HepG2 (cell line): Measurements from ENCODE around the gene MTA3. TPM values are rescaled to one million over a fixed set of nuclear protein-coding genes. Genes with fewer than 3 reads are reported as not detected.
A peak's percentile ranks its signal among the peaks of the same experiment; 100 is the strongest.

Experiments used
- ATM ChIP-seq: fragments of 450-650 bp; IDR thresholded peaks from 2 replicates; pipeline ENCODE4 v1.7.1; 2017; ENCODE audit warnings: mild to moderate bottlenecking, borderline replicate concordance
- CAMTA2 ChIP-seq: sonication (generic); formaldehyde crosslinking; IDR thresholded peaks from 2 replicates; pipeline ENCODE4 v1.4.0; 2020; ENCODE audit warnings: mild to moderate bottlenecking, missing genetic modification reagents, borderline replicate concordance
- CCAR2 ChIP-seq: fragments of 200-400 bp; formaldehyde crosslinking; optimal IDR thresholded peaks from 2 replicates; pipeline ENCODE3; 2018; ENCODE audit warnings: low read depth, mild to moderate bottlenecking, low read length, moderate library complexity
- FOXA1 ChIP-seq, 2 experiments: fragments of 450-650 bp in 1 of 2; sonication (generic) in 1 of 2; formaldehyde crosslinking in 1 of 2; IDR thresholded peaks; 2 replicates each; pipeline versions ENCODE4 v1.4.0 to v1.6.1; 2016 to 2020; ENCODE audit warnings: missing genetic modification reagents in 1 of 2
- HDAC2 ChIP-seq: sonication (generic); formaldehyde crosslinking; IDR thresholded peaks from 2 replicates; pipeline ENCODE4 v1.4.0; 2020; ENCODE audit warnings: missing genetic modification reagents
- HHEX ChIP-seq: IDR thresholded peaks from 2 replicates; pipeline ENCODE4 v1.6.1; 2016; ENCODE audit warnings: control low read depth
- KDM5A ChIP-seq: fragments of 200-600 bp; sonication (generic); IDR thresholded peaks from 2 replicates; pipeline ENCODE4 v1.7.0; 2018; ENCODE audit warnings: antibody characterized with exemption, mild to moderate bottlenecking, low read length, borderline replicate concordance
- NBN ChIP-seq: fragments of 450-650 bp; conservative IDR thresholded peaks from 2 replicates; pipeline ENCODE4 v1.6.1; 2017
- RBFOX2 ChIP-seq: fragments of 200-400 bp; formaldehyde crosslinking; IDR thresholded peaks from 2 replicates; pipeline ENCODE4 v1.6.1; 2017; ENCODE audit warnings: low read depth, mild to moderate bottlenecking, low read length
- SIN3B ChIP-seq: fragments of 150-350 bp; IDR thresholded peaks from 2 replicates; pipeline ENCODE4 v1.6.1; 2014; ENCODE audit warnings: low read length
- SP5 ChIP-seq: IDR thresholded peaks from 2 replicates; pipeline ENCODE4 v1.6.1; 2016; ENCODE audit warnings: low read depth, borderline replicate concordance
- ZFP90 ChIP-seq: sonication (generic); formaldehyde crosslinking; IDR thresholded peaks from 2 replicates; pipeline ENCODE4 v1.8.0; 2022; ENCODE audit warnings: missing genetic modification reagents, mild to moderate bottlenecking, inconsistent platforms, borderline replicate concordance
- ZNF205 ChIP-seq: IDR thresholded peaks from 2 replicates; pipeline ENCODE4 v1.6.1; 2018; ENCODE audit warnings: missing biosample characterization, missing genetic modification reagents
- ZNF350 ChIP-seq: sonication (generic); formaldehyde crosslinking; IDR thresholded peaks from 2 replicates; pipeline ENCODE4 v1.4.0; 2020; ENCODE audit warnings: mild to moderate bottlenecking, low read depth, missing genetic modification reagents, borderline replicate concordance
- ZNF451 ChIP-seq: sonication (generic); formaldehyde crosslinking; IDR thresholded peaks from 2 replicates; pipeline ENCODE4 v1.5.0; 2020; ENCODE audit warnings: mild to moderate bottlenecking, missing genetic modification reagents
- ZNF788 ChIP-seq: sonication (generic); formaldehyde crosslinking; IDR thresholded peaks from 2 replicates; pipeline ENCODE4 v1.5.0; 2020; ENCODE audit warnings: mild to moderate bottlenecking, missing genetic modification reagents, borderline replicate concordance
- ZNF816 ChIP-seq: sonication (generic); formaldehyde crosslinking; IDR thresholded peaks from 2 replicates; pipeline ENCODE4 v1.8.0; 2022; ENCODE audit warnings: missing genetic modification reagents, mild to moderate bottlenecking, borderline replicate concordance
- ZNF878 ChIP-seq: sonication (generic); formaldehyde crosslinking; IDR thresholded peaks from 2 replicates; pipeline ENCODE4 v1.8.1; 2023; ENCODE audit warnings: mild to moderate bottlenecking, missing genetic modification reagents, moderate library complexity
- polyA plus RNA-seq, 8 experiments: library from polyadenylated mRNA; depleted of rRNA in 3 of 8; stranded (reverse) in 7 of 8; unstranded in 1 of 8; fragments of >200 nt; fragmentation: Illumina TruSeq in 4 of 8; extraction: Trizol in 4 of 8; gene quantifications; 2 replicates each; pipeline versions ENCODE4 v1.2.1 to v1.2.3, GENCODE V29; 2011 to 2016; ENCODE audit warnings: low read depth in 4 of 8, missing spikeins in 1 of 8, mixed read lengths in 1 of 8; ENCODE audit not compliant: insufficient read depth in 1 of 8
- total RNA-seq, 5 experiments: library from RNA; depleted of rRNA; stranded (reverse); fragments of >200 nt; fragmentation: Illumina TruSeq; extraction: Trizol; gene quantifications; 2 replicates each; pipeline ENCODE4 v1.2.3, GENCODE V29; 2016; ENCODE audit warnings: low read depth in 1 of 5
- TF ChIP-seq, protein P1 (sequence below): sonication (generic); formaldehyde crosslinking; IDR thresholded peaks from one replicate; pipeline ENCODE4 v1.5.1; 2020; ENCODE audit warnings: mild to moderate bottlenecking, missing genetic modification reagents; ENCODE audit errors: not compliant biosample characterization
- TF ChIP-seq, protein P2 (sequence below): sonication (generic); formaldehyde crosslinking; IDR thresholded peaks from 2 replicates; pipeline ENCODE4 v1.5.0; 2020; ENCODE audit warnings: mild to moderate bottlenecking, low read depth, missing genetic modification reagents, borderline replicate concordance
- TF ChIP-seq, protein P3 (sequence below): sonication (generic); formaldehyde crosslinking; conservative IDR thresholded peaks from 2 replicates; pipeline ENCODE4 v1.8.0; 2022; ENCODE audit warnings: mild to moderate bottlenecking, moderate library complexity, missing genetic modification reagents

The MTA3 gene
- total and polyA plus RNA-seq, 2 of the 13 experiments (the other 11 are each of a cell fraction or from before 2014, with no cell fraction given) = 48.8 to 77.8 TPM

DNA sequence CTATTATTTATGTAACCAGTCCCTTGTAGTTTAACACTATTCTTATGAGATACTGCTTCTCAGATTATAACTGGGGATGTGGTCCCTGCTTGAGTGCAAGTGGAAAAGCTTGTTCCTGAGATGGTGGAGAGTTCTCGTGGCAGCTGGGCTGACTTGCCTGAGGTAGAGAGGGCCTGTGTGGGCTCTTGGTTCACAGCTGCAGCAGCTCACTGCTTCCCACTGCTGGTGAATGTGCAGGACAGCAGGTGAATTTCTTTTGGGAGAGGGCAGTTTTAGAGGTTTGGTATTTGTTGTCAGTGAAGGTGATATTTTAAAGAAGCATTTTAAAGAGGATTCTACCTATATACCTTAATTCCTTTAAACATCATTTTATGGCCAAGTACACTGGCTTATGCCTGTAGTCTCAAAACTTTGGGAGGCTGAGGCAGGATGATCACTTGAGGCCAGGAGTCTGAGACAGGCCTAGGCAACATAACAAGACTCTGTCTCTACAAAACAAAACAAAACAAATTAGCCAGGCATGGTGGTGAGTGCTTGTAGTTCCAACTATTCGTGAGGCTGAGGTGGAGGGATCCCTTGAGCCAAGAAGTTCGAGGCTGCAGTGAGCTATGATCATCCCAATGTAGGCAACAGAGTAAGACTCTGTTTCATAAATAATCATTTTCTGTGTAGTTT, 94.8 kb downstream of the MTA3 start (continued):
- TF ChIP-seq, protein P1, sequence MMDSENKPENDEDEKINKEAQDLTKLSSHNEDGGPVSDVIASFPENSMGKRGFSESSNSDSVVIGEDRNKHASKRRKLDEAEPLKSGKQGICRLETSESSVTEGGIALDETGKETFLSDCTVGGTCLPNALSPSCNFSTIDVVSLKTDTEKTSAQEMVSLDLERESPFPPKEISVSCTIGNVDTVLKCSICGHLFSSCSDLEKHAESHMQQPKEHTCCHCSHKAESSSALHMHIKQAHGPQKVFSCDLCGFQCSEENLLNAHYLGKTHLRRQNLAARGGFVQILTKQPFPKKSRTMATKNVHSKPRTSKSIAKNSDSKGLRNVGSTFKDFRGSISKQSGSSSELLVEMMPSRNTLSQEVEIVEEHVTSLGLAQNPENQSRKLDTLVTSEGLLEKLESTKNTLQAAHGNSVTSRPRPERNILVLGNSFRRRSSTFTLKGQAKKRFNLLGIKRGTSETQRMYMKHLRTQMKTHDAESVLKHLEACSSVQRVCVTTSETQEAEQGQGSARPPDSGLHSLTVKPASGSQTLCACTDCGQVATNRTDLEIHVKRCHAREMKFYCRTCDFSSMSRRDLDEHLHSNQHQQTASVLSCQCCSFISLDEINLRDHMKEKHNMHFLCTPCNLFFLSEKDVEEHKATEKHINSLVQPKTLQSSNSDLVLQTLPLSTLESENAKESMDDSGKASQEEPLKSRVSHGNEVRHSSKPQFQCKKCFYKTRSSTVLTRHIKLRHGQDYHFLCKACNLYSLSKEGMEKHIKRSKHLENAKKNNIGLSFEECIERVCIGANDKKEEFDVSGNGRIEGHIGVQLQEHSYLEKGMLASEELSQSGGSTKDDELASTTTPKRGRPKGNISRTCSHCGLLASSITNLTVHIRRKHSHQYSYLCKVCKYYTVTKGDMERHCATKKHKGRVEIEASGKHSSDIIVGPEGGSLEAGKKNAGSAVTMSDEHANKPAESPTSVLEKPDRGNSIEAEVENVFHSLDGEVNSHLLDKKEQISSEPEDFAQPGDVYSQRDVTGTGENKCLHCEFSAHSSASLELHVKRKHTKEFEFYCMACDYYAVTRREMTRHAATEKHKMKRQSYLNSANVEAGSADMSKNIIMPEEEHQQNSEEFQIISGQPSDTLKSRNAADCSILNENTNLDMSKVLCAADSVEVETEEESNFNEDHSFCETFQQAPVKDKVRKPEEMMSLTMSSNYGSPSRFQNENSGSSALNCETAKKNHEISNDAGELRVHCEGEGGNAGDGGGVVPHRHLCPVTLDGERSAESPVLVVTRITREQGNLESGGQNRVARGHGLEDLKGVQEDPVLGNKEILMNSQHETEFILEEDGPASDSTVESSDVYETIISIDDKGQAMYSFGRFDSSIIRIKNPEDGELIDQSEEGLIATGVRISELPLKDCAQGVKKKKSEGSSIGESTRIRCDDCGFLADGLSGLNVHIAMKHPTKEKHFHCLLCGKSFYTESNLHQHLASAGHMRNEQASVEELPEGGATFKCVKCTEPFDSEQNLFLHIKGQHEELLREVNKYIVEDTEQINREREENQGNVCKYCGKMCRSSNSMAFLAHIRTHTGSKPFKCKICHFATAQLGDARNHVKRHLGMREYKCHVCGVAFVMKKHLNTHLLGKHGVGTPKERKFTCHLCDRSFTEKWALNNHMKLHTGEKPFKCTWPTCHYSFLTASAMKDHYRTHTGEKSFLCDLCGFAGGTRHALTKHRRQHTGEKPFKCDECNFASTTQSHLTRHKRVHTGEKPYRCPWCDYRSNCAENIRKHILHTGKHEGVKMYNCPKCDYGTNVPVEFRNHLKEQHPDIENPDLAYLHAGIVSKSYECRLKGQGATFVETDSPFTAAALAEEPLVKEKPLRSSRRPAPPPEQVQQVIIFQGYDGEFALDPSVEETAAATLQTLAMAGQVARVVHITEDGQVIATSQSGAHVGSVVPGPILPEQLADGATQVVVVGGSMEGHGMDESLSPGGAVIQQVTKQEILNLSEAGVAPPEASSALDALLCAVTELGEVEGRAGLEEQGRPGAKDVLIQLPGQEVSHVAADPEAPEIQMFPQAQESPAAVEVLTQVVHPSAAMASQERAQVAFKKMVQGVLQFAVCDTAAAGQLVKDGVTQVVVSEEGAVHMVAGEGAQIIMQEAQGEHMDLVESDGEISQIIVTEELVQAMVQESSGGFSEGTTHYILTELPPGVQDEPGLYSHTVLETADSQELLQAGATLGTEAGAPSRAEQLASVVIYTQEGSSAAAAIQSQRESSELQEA (CRISPR knock-in tag) = no peak
- no peak for TF ChIP-seq SP5 (CRISPR knock-in tag)
- TF ChIP-seq, protein P2, sequence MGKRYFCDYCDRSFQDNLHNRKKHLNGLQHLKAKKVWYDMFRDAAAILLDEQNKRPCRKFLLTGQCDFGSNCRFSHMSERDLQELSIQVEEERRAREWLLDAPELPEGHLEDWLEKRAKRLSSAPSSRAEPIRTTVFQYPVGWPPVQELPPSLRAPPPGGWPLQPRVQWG (CRISPR knock-in tag) = no peak
- TF ChIP-seq KDM5A = no peak
- no peak for TF ChIP-seq HDAC2 (CRISPR knock-in tag)
- TF ChIP-seq ZNF878 = no peak
- no peak for TF ChIP-seq FOXA1 (IDR thresholded peaks at IDR 0.05)
- no peak for TF ChIP-seq FOXA1 (CRISPR knock-in tag; IDR thresholded peaks at IDR 0.05)
- TF ChIP-seq ZNF788 (CRISPR knock-in tag) = no peak
- TF ChIP-seq ZFP90 (CRISPR knock-in tag) = no peak
- TF ChIP-seq CAMTA2 (CRISPR knock-in tag) = no peak
- no peak for TF ChIP-seq HHEX (CRISPR knock-in tag)
- TF ChIP-seq RBFOX2 = no peak
- TF ChIP-seq CCAR2 = no peak
- TF ChIP-seq ZNF451 (CRISPR knock-in tag) = no peak
- TF ChIP-seq ZNF205 (CRISPR knock-in tag) = peak; percentile 51; the same call in 1 of the 2 replicates
- 0 out of 2 replicates have a peak, but pooled peaks have one; percentile 31 for TF ChIP-seq SIN3B
- TF ChIP-seq ATM = no peak
- TF ChIP-seq ZNF816 (CRISPR knock-in tag) = no peak
- no peak for TF ChIP-seq NBN
- TF ChIP-seq, protein P3, sequence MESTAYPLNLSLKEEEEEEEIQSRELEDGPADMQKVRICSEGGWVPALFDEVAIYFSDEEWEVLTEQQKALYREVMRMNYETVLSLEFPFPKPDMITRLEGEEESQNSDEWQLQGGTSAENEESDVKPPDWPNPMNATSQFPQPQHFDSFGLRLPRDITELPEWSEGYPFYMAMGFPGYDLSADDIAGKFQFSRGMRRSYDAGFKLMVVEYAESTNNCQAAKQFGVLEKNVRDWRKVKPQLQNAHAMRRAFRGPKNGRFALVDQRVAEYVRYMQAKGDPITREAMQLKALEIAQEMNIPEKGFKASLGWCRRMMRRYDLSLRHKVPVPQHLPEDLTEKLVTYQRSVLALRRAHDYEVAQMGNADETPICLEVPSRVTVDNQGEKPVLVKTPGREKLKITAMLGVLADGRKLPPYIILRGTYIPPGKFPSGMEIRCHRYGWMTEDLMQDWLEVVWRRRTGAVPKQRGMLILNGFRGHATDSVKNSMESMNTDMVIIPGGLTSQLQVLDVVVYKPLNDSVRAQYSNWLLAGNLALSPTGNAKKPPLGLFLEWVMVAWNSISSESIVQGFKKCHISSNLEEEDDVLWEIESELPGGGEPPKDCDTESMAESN (CRISPR knock-in tag) = no peak
- peak; percentile 52; the same call in 1 of the 2 replicates for TF ChIP-seq ZNF350 (CRISPR knock-in tag)
